ENCODE results near the gene ITGB3. TPM values are rescaled to one million over a fixed set of nuclear protein-coding genes. Genes with fewer than 3 reads are reported as not detected.

Gene ITGB3
- total RNA-seq, 1 experiment from 2014 or later, result not detected

- Histone ChIP-seq H3K27ac (ENCODE audit: low read depth, low read length) (no peak overlapping the region), H3K9me3 (ENCODE audit: control insufficient read depth in 1 of 2, insufficient read depth in 1 of 2, low read depth in 1 of 2, low read length in 2 of 2) (no peaks in the 10 kb centered on the region), H2AFZ (ENCODE audit: low read depth, low read length, poor library complexity, severe bottlenecking) (no peak overlapping the region), H3K79me2 (ENCODE audit: insufficient read depth, low read length) (no peaks in the 10 kb centered on the region), H4K20me1 (ENCODE audit: insufficient read depth) (no peaks in the 10 kb centered on the region), H3K9ac (ENCODE audit: low read length) (no peak overlapping the region), H3K9me2 (ENCODE audit: insufficient read depth) (no peaks in the 10 kb centered on the region), H3K36me3 (ENCODE audit: control insufficient read depth in 1 of 2, insufficient read depth in 2 of 2, low read length in 2 of 2) (no peaks in the 10 kb centered on the region), H3K4me3 (replicated peaks in 1 of 2; ENCODE audit: low read depth in 1 of 2, low read length in 2 of 2) (no peak overlapping the region), H3K27me3 (ENCODE audit: insufficient read depth, low read length) (no peaks in the 10 kb centered on the region), H3K4me1 (ENCODE audit: control insufficient read depth in 1 of 2, insufficient read depth in 2 of 2, low read length in 2 of 2) (peaks cover 5 to 11% of the 10 kb centered on the region in 2 experiments; a peak in 3 of 4 replicates), H3K4me2 (ENCODE audit: low read length) (no peak overlapping the region)
- intact Hi-C loops (cut with micrococcal nuclease), result no loop called here
- no TSS peak for BruUV-seq (replicated peaks)
- no peak for DNase-seq (ENCODE audit: low read depth, low spot score)
- POLR2A ChIA-PET, result no interaction called here
- CTCF ChIA-PET, result no interaction called here
- RAD21 ChIA-PET (ENCODE audit: low non-redundant PET in 1 of 2, low total read pairs in 2 of 2, uncharacterized antibody in 2 of 2, unreplicated experiment in 2 of 2), result no interaction called here
- ATAC-seq, result no peak
- TF ChIP-seq CTCF (IDR thresholded peaks at IDR 0.05 in 2 of 3, conservative IDR thresholded peaks at IDR 0.05 in 1 of 3; ENCODE audit: borderline replicate concordance in 1 of 3, insufficient read depth in 1 of 3, low read depth in 2 of 3, low read length in 2 of 3), result no peak
- no peak for TF ChIP-seq SP1 (IDR thresholded peaks at IDR 0.05; ENCODE audit: low read depth)
- TF ChIP-seq FOSL1 (IDR thresholded peaks at IDR 0.05; ENCODE audit: low read depth), result no peak
- TF ChIP-seq ZFX (IDR thresholded peaks at IDR 0.05), result no peak
- no peak for TF ChIP-seq SIN3A (IDR thresholded peaks at IDR 0.05; ENCODE audit: low read depth)
- TF ChIP-seq EZH2phosphoT487 (IDR thresholded peaks at IDR 0.05; ENCODE audit: borderline replicate concordance), result no peak
- no peak for TF ChIP-seq TCF7L2 (IDR thresholded peaks at IDR 0.05; ENCODE audit: borderline replicate concordance, extremely low read depth, insufficient read depth, insufficient read length)
- no peak for TF ChIP-seq ZBTB33 (IDR thresholded peaks at IDR 0.05; ENCODE audit: extremely low read depth, insufficient replicate concordance, low read length)
- no peak for TF ChIP-seq RAD21 (IDR thresholded peaks at IDR 0.05; ENCODE audit: low read depth)
Measured at GRCh38 chr17:47287639-47288038, 34.0 kb downstream of the ITGB3 start.

Measured in HCT116 (cell line).